ENCODE measurements around the gene CDH3. TPM values are rescaled to one million over a fixed set of nuclear protein-coding genes. Genes with fewer than 3 reads are reported as not detected.

CDH3 gene
- total and polyA plus RNA-seq, 10 of the 15 experiments (the other 5 are each of a cell fraction or from before 2014, with no cell fraction given) = 0.05 to 0.44 (median 0.12) TPM; not detected in 5

DNA sequence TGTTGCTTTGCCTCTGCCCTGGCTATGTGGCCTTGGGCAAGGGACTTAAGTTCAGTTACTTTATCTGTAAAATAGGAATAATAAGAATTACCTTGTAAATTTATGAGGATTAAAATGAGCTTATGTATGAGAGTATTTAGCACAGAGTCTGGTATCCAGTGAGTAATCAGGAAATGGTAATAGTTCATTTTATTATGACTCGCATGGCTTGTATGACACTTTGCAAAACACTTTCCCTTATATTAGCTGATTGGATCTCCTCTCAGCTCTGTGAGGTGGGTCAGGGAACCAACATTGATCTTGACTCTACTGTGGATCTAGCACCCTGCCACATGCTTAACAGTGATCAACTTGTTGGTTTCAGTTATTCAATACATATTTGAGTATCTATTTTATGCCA, 8.3 kb upstream of the CDH3 start:
- H2AFZ ChIP-seq (ENCODE audit: control insufficient read depth, low read depth, low read length) = no peak overlapping the region
- H3K9ac ChIP-seq (ENCODE audit: control insufficient read depth, insufficient read depth, low read length) = no peak overlapping the region
- H4K20me1 ChIP-seq (ENCODE audit: control insufficient read depth, insufficient read depth) = no peaks in the 10 kb centered on the region
- H3K27ac ChIP-seq (ENCODE audit: control insufficient read depth, insufficient read depth) = no peak overlapping the region
- CTCF ChIA-PET = no interaction called here
- FAIRE-seq (no peak), DNase-seq (ENCODE audit: low read depth, low spot score) (no peak), ATAC-seq (no peak)
- in situ Hi-C loops (cut with MboI) = no loop called here
- SMC1A ChIA-PET (ENCODE audit: uncharacterized antibody, unreplicated experiment) = interaction anchor here (1.2 kb wide), 1 partner anchor 46 kb away, joined by 3 read pairs; no protein-coding TSS in a partner anchor
- no peak overlapping the region for H3K4me3 ChIP-seq
- no peaks in the 10 kb centered on the region for H3K79me2 ChIP-seq (ENCODE audit: control insufficient read depth, insufficient read depth, low read length)
- H3K36me3 ChIP-seq (ENCODE audit: control insufficient read depth in 2 of 2, insufficient read depth in 2 of 2, low read length in 1 of 2) = no peaks in the 10 kb centered on the region
- H3K4me1 ChIP-seq (ENCODE audit: control insufficient read depth, insufficient read depth, low read length) = no peaks in the 10 kb centered on the region
- POLR2A ChIA-PET = no interaction called here
- 47% methylated on average over 1 of the region's 1 CpG for WGBS (ENCODE audit: insufficient coverage, insufficient replicate concordance, low lambda C conversion rate, missing lambda C conversion rate)
- no peaks in the 10 kb centered on the region for H3K9me3 ChIP-seq (replicated peaks; ENCODE audit: control insufficient read depth, insufficient read depth, low read length)
- H3K4me2 ChIP-seq (ENCODE audit: control insufficient read depth, insufficient read depth) = no peak overlapping the region
- BruUV-seq (replicated peaks) = no TSS peak
- TF ChIP-seq LARP7 (IDR thresholded peaks at IDR 0.05) = no peak
- TF ChIP-seq, protein P1, sequence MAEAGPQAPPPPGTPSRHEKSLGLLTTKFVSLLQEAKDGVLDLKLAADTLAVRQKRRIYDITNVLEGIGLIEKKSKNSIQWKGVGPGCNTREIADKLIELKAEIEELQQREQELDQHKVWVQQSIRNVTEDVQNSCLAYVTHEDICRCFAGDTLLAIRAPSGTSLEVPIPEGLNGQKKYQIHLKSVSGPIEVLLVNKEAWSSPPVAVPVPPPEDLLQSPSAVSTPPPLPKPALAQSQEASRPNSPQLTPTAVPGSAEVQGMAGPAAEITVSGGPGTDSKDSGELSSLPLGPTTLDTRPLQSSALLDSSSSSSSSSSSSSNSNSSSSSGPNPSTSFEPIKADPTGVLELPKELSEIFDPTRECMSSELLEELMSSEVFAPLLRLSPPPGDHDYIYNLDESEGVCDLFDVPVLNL (IDR thresholded peaks at IDR 0.05; ENCODE audit: low read depth, low read length) = no peak
- TF ChIP-seq NFYA (IDR thresholded peaks at IDR 0.05; ENCODE audit: borderline replicate concordance, low read depth, low read length) = no peak
- no peak for TF ChIP-seq RFX5 (IDR thresholded peaks at IDR 0.05; ENCODE audit: low read depth, low read length)
- no peak for TF ChIP-seq JUND (IDR thresholded peaks at IDR 0.05; ENCODE audit: low read depth, low read length)
- TF ChIP-seq BACH1 (IDR thresholded peaks at IDR 0.05; ENCODE audit: borderline replicate concordance) = no peak
- no peak for TF ChIP-seq ZNF24 (IDR thresholded peaks at IDR 0.05)
- TF ChIP-seq TCF7 (IDR thresholded peaks at IDR 0.05; ENCODE audit: borderline replicate concordance) = no peak
- no peak for TF ChIP-seq USF1 (IDR thresholded peaks at IDR 0.05; ENCODE audit: borderline replicate concordance, extremely low read length, insufficient read depth, low read depth, low read length)
- TF ChIP-seq NR2C2 (IDR thresholded peaks at IDR 0.05; ENCODE audit: borderline replicate concordance, control insufficient read depth, insufficient read length, low read depth) = no peak
- TF ChIP-seq FOS (IDR thresholded peaks at IDR 0.05; ENCODE audit: borderline replicate concordance, extremely low read depth, insufficient read length) = no peak
- no peak for TF ChIP-seq TCF3 (IDR thresholded peaks at IDR 0.05; ENCODE audit: borderline replicate concordance, insufficient read depth, low read depth, low read length)
- intact Hi-C loops (cut with micrococcal nuclease; ENCODE audit: unreplicated experiment) = no loop called here
- H3K27me3 ChIP-seq (replicated peaks in 1 of 2; ENCODE audit: control insufficient read depth in 2 of 2, insufficient read depth in 2 of 2, low read length in 1 of 2) = no peaks in the 10 kb centered on the region
- RAD21 ChIA-PET (ENCODE audit: unreplicated experiment) = no interaction called here
